ENCODE measurements around the gene FOXO3. TPM values are rescaled to one million over a fixed set of nuclear protein-coding genes. Genes with fewer than 3 reads are reported as not detected.

The FOXO3 gene
- polyA plus RNA-seq, 1 of the 3 experiments (the other 2 are of a cell fraction): 8.1 TPM

GRCh38 chr6:108587258-108588059 lies 26.7 kb downstream of the FOXO3 start (continued):
- TF ChIP-seq, protein P1, sequence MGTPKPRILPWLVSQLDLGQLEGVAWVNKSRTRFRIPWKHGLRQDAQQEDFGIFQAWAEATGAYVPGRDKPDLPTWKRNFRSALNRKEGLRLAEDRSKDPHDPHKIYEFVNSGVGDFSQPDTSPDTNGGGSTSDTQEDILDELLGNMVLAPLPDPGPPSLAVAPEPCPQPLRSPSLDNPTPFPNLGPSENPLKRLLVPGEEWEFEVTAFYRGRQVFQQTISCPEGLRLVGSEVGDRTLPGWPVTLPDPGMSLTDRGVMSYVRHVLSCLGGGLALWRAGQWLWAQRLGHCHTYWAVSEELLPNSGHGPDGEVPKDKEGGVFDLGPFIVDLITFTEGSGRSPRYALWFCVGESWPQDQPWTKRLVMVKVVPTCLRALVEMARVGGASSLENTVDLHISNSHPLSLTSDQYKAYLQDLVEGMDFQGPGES (IDR thresholded peaks at IDR 0.05; ENCODE audit: low read depth, low read length): no peak
- no peak for TF ChIP-seq GATA2 (CRISPR knock-in tag; IDR thresholded peaks at IDR 0.05)

DNA sequence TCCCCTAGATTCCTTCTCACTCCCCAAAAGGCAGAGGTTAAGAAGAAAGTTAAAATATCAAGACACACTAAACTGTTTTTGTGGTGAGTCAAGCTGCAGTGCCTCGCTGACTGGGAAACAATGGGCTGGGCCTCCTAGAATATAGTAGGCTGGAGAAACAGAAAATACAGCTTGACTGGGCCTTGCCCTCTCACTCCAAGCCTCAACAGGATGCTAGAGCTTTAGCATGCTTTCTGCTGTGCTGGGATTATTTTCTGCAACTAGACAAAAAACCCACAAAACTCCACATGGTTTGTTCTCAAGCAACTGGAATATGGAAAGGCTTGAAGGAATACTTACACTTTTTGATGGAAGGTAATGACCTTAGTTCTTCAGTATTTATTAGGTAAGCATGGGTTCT lies 27.9 kb downstream of the FOXO3 start:
- CTCF ChIA-PET: no interaction called here

DNA sequence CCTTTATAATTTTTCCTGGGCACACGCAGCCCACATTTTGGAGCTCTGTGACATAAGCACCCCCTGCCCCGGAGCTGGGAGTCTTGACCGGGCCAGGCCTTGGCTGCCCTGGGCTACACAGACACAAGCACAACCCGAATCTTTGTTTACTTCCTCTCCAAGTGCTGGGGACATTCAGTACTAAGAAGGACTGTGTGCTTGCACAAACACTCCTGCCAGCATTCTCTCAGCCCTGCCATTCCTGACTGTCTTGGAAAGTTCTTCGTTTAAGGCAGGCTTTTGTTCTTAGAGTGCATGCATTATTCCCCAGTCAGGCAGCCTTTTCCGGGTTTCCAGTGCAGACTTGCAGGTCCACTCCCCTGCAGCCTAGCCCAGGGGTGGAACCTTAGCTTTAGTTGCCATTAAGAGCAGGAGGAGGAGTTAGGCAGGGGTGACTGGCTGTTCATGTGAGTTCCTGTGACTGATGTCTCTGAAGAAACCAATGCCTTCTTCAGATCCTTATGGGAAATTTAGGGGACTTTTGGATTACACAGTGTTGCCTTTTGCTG lies 28.6 kb downstream of the FOXO3 start:
- Histone ChIP-seq H3K27me3 (ENCODE audit: insufficient read depth) (no peaks in the 10 kb centered on the region), H3K4me2 (peak overlapping the region; percentile 50), H3K4me1 (ENCODE audit: control insufficient read depth in 1 of 2, insufficient read depth in 2 of 2, low read depth in 1 of 2, low read length in 1 of 2) (peaks cover 41 to 45% of the 10 kb centered on the region in 2 experiments), H3K4me3 (ENCODE audit: low read depth in 2 of 2, low read length in 1 of 2) (no peak overlapping the region), H3K9ac (peak overlapping the region; percentile 25; the same call in 1 of the 2 replicates), H3K36me3 (replicated peaks in 1 of 2; ENCODE audit: control insufficient read depth in 1 of 2, insufficient read depth in 2 of 2, low read length in 1 of 2) (peaks cover 0 to 2% of the 10 kb centered on the region in 2 experiments), H3F3A (replicated peaks; ENCODE audit: insufficient read depth) (peaks cover 26% of the 10 kb centered on the region), H2AFZ (ENCODE audit: low read depth) (no peak overlapping the region), H3K79me2 (ENCODE audit: insufficient read depth) (peaks cover 91% of the 10 kb centered on the region), H4K20me1 (ENCODE audit: insufficient read depth) (peaks cover 13% of the 10 kb centered on the region), H3K9me2 (no peaks in the 10 kb centered on the region), H3K27ac (ENCODE audit: low read depth in 2 of 2, low read length in 1 of 2) (peak overlapping the region; percentile 62 to 77), H3K9me3 (no peaks in the 10 kb centered on the region)
- peak; percentile 36 for DNase-seq
- CTCF ChIA-PET: no interaction called here
- whole genome bisulfite sequencing (ENCODE audit: low lambda C conversion rate): 53% methylated on average over 6 of the region's 6 CpGs
- no peak for TF ChIP-seq SIN3A (IDR thresholded peaks at IDR 0.05; ENCODE audit: borderline replicate concordance, low read depth, low read length)
- TF ChIP-seq EP300 (IDR thresholded peaks at IDR 0.05; ENCODE audit: borderline replicate concordance in 1 of 2, low read depth in 1 of 2, low read length in 1 of 2): no peak
- TF ChIP-seq, protein P2, sequence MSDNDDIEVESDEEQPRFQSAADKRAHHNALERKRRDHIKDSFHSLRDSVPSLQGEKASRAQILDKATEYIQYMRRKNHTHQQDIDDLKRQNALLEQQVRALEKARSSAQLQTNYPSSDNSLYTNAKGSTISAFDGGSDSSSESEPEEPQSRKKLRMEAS (IDR thresholded peaks at IDR 0.05; ENCODE audit: low read depth): no peak
- TF ChIP-seq GABPA (IDR thresholded peaks at IDR 0.05; ENCODE audit: low read depth): no peak
- TF ChIP-seq TAF1 (IDR thresholded peaks at IDR 0.05; ENCODE audit: borderline replicate concordance, low read depth, low read length): no peak
- TF ChIP-seq ELF1 (IDR thresholded peaks at IDR 0.05): peak; percentile 46; the same call in 1 of the 2 replicates
- TF ChIP-seq RFX5 (IDR thresholded peaks at IDR 0.05; ENCODE audit: low read length): no peak
- POLR2A ChIA-PET: no interaction called here

More for the DNA sequence above, 27.9 kb downstream of the FOXO3 start:
- POLR2A ChIA-PET: no interaction called here
- H3K4me1 ChIP-seq (ENCODE audit: control insufficient read depth in 1 of 2, insufficient read depth in 2 of 2, low read depth in 1 of 2, low read length in 1 of 2): peaks cover 41 to 50% of the 10 kb centered on the region in 2 experiments
- peak overlapping the region; percentile 62 to 77 for H3K27ac ChIP-seq (ENCODE audit: low read depth in 2 of 2, low read length in 1 of 2)
- peaks cover 0 to 2% of the 10 kb centered on the region in 2 experiments for H3K36me3 ChIP-seq (replicated peaks in 1 of 2; ENCODE audit: control insufficient read depth in 1 of 2, insufficient read depth in 2 of 2, low read length in 1 of 2)
- H3K27me3 ChIP-seq (ENCODE audit: insufficient read depth): no peaks in the 10 kb centered on the region
- TF ChIP-seq, protein P1 (IDR thresholded peaks at IDR 0.05; ENCODE audit: low read depth, low read length): no peak
- peak; percentile 30; the same call in 1 of the 2 replicates for TF ChIP-seq JUND (IDR thresholded peaks at IDR 0.05)
- peak; percentile 34; the same call in 1 of the 2 replicates for TF ChIP-seq FOSL2 (IDR thresholded peaks at IDR 0.05; ENCODE audit: borderline replicate concordance, low read depth)
- TF ChIP-seq TCF12 (IDR thresholded peaks at IDR 0.05): peak; percentile 38; the same call in 1 of the 2 replicates
- 0 out of 2 replicates have a peak, but pooled peaks have one; percentile 9 for TF ChIP-seq NFIC (IDR thresholded peaks at IDR 0.05; ENCODE audit: borderline replicate concordance)
- TF ChIP-seq, protein P2 (IDR thresholded peaks at IDR 0.05; ENCODE audit: low read depth): 0 out of 2 replicates have a peak, but pooled peaks have one; percentile 19
- peak overlapping the region; percentile 50 for H3K4me2 ChIP-seq
- no peaks in the 10 kb centered on the region for H3K9me2 ChIP-seq
- H3K79me2 ChIP-seq (ENCODE audit: insufficient read depth): peaks cover 91% of the 10 kb centered on the region
- no peaks in the 10 kb centered on the region for H3K9me3 ChIP-seq
- no peak overlapping the region for H3K4me3 ChIP-seq (ENCODE audit: low read depth in 2 of 2, low read length in 1 of 2)
- 6% methylated on average over 1 of the region's 1 CpG for WGBS (ENCODE audit: low lambda C conversion rate)
- peaks cover 11% of the 10 kb centered on the region; the same call in 1 of the 2 replicates for H4K20me1 ChIP-seq (ENCODE audit: insufficient read depth)
- DNase-seq: no peak
- no peak overlapping the region for H2AFZ ChIP-seq (ENCODE audit: low read depth)
- H3K9ac ChIP-seq: peak overlapping the region; percentile 8; the same call in 1 of the 2 replicates
- H3F3A ChIP-seq (replicated peaks; ENCODE audit: insufficient read depth): peaks cover 26% of the 10 kb centered on the region

All from SK-N-SH (cell line).